Kidney glomerular epithelial cell (primary cell): ENCODE measurements around the gene GBGT1.
"Not testable (repeated sequence)": the region's sequence is repeated elsewhere in the genome, so short reads cannot be mapped to it uniquely, and the experiment has no call there.

ENCODE experiments used
- DNase-seq: peaks from one replicate; lab custom pipeline; 2025; lab: John Stamatoyannopoulos, UW

GBGT1 gene

DNA sequence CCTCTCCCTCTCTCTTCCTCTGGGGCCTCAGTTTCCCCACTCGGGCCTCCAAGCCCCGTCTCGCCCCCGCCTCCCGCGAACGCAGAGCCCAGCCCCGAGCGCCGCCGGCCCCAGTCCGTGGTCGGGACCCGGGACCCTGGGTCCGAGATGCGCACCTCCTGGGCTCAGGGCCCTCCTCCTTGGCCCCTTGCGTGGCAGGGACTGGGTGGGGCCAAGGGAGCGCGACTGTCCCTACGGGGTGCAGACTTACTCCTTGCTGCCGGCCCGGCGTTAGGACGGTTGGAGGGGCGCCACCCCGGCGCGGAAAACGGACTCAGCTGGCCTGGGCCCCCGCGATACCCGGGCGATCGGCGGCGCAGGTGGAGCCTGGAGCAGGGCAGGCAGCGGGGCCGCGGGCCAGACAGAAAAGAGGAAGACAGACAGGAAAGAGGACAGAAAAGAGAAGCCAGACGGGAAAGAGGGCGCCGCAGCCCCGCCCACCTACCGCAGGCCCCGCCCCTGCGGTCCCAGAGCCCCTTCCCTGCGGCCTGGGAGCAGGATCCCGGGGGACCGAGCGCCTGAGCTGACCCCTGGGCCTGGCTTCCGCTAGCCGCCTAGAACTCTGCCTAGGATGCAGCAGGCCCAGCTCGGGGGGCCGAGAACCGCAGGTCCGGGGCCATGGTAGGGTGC lies at the start of gene GBGT1:
GBGT1 (minus strand) TSS at position 411 of the 669 bp plus-strand sequence. CDS start 1,502 bp downstream, outside the sequence.
- DNase-seq, result peak; percentile 21

DNA sequence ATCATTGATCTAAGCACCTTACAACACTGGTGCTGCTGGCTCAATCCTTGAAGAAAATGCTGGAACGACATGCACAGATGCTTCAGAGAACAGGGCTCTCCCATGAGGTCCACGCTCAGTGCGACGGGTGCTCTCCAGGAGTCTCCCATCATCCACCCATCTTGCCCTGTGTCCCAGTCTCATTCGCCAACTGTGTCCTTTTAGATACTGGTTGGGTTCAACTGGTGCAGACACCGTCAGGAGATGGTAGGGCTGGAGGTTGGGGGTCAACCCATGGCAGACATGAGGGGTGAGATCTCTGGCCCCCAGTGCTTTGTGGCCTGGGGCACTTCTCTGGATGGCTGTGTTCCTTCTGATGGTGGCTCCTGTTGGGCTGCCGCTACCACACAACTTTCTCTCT lies 46.9 kb upstream of the GBGT1 start:
- DNase-seq, result no peak

GRCh38 chr9:133210202-133210532 lies 46.5 kb upstream of the GBGT1 start:
- DNase-seq, result no peak

DNA sequence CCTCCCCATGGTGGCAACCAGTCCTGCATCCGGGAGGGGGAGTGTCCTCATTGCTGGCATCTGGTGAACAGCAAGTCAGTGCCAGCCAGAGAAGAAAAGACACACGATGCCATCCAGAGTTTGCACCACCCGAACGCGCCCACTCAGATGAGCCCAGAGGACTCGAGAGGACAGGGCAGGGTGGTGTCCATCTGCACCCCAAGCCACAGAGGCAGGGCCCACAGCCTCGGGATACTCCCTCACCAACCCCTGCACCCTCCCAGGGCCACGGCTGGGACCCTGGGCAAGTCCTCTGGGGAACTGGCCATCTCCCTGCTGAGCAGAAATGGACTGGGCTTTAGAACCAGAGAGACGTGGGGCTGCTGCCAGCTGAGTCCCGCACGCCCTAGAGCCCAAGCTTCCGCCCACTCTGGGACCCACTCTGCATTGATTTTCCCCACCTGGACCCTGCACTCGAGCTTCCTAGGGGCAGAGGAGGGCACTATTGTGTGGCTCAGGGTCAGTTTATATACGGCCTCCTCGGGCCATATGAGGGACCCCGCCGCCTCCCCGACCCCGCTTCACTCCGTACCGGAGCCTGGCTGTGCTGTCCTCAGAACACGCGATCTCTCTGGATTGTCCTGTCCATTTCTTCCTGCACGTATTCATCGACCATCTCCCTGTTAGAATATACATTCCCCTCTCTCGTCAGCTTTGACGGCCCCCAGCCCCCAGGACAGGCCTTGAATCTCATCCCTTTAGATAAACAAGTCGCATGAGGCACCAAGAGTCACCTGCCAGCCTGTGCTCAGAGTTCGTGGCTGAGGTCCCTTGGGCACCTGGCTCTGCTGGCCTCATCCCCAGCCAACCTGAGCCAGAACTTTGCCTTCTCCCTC lies 45.9 kb upstream of the GBGT1 start:
- not testable (repeated sequence) for DNase-seq

GRCh38 chr9:133208880-133209300 lies 45.2 kb upstream of the GBGT1 start, which contains the start of gene OBP2B:
Gene OBP2B, minus strand, starts transcription at chr9:133209250. Its CDS starts 51 bp downstream, at chr9:133209199.
- not testable (repeated sequence) for DNase-seq

DNA sequence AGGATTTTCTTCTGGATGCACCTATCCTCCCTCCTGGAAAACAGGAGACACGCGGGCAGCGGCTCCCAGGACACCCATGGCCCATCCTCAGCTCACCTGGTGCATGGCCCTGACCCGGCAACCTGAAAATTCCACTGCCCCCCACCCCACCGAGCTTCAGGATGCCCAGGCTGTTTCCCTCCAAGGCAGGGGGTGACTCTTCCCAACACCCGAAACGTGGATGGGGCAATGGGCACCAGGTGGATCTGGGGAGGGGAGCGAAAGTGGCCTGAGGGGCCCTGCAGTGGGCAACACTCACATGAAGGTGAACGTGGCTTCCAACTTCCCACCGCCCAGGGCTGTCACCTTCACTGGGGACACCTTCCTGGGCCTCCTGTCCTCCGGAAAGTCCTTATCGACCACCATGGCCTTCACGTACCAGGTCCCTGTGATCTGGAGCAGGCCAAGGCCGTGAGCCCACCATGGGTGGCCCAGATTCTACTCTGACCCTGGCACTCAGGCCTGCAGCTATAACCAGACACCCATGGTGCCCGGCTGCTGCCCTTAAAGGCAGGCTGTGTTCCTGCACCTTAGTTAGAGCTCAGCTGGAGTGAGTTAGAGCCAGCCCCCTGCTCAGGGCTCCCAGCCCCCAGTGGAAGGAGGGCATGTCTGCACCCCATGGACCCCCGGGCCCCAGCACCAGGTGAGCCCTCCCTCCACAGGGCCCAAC lies 44.6 kb upstream of the GBGT1 start:
- DNase-seq, result not testable (repeated sequence)

GRCh38 chr9:133207540-133208170 lies 43.9 kb upstream of the GBGT1 start:
- no peak for DNase-seq

GRCh38 chr9:133207021-133207531 lies 43.4 kb upstream of the GBGT1 start:
- DNase-seq, result no peak

GRCh38 chr9:133205996-133206931 lies 42.5 kb upstream of the GBGT1 start:
- DNase-seq, result no peak

DNA sequence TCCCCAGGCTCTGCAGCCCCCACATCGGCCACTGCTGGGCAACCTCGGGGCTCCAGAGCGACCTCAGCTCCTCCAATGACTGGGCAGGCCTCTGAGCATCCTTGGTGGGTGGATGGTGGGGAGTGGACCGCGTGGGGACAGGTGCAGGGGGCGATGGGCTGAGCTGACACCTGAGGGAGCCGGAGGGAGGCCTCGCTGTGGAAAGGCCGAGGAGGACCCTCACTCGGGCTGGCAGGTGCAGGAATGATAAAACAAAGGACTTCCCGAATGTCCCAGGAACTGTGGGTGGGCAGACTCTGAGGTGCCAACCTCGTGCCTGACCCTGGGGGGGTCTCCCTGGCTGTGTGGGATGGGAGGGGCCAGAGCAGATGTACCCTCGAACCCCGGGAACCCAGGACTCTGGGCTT lies 41.8 kb upstream of the GBGT1 start:
- not testable (repeated sequence) for DNase-seq

GRCh38 chr9:133204993-133205336 lies 41.3 kb upstream of the GBGT1 start:
- no peak for DNase-seq

DNA sequence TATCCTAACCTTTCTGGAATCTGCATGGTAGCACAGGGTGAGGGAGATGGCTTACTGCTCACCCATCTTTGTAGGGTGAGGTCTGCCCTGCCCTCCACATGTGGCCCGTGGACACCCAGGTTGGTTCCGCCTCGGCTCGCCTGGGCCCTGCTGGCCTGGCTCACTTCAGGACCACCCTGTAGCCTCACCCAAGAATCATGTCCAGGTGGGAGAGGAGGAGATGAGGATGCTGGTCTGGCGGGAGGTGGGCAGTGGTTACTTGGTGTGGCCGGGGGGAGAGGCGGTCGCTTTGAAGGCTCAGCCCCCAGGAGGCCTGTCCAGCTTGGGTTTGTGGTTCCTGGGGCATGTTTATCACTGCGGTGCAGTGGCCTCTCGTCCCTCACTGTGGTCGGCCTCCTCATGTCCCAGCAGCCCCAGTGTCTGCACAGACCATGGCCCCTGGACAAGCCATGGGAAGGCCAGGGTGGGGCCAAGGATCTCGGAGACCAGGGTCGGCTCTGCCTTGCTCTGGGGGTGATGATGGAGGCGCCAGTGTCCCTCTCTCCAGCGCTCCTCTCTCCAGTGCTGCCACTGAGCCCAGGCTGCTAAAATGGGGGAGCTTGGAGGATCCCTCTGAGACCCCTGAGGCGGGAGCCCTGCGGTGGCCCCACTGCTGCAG lies 40.8 kb upstream of the GBGT1 start:
- DNase-seq, result no peak

DNA sequence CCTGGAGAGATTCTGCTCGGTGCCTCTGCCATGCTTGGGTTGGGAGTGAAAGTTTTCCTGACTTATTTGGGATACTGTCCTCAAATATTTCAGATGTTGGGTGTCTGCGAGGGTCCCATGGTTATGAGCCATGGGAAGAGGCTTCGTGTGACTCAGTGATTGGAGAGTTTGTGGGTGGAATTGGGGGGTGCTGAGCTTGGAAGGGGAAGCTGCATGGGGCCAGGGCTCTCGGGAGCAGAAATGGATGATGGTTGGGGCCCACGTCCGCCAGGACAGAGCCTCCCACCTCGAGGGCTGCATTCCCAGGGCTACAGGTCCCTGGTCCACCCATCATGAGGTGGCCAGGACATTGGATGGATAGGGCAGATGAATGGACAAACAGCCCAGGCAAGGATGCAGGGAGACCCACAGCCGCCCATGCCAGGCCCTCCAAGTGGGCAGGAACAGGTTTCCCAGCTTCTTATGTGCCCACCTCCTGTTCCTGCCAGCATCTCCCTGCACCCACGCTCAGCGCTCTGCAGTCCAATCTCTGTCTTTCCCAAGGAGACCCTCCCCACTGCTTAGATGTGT lies 39.9 kb upstream of the GBGT1 start:
- DNase-seq, result no peak

GRCh38 chr9:133202688-133203453 lies 39.2 kb upstream of the GBGT1 start:
- DNase-seq, result no peak

DNA sequence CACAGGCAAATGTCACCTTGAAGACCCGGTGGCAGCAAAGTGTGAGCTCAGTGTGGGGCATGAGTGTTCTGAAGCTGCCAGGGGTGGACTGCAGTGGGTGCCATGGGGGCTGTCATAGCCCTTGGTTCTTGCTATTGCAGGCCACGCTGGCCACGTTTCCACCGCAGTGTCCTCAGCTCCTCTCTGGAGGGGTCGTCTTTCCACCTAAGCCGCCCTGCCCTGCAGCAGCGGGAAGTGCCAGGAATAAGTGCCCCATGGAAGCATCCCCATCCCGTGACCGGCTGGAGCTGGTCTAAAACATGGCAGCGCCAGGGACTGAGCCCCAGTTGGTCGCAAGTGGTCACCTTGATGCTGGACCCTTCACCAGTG lies 38.4 kb upstream of the GBGT1 start:
- no peak for DNase-seq

- DNase-seq, result no peak
These were observed 37.9 kb upstream of the GBGT1 start for GRCh38 chr9:133201424-133202144.

DNA sequence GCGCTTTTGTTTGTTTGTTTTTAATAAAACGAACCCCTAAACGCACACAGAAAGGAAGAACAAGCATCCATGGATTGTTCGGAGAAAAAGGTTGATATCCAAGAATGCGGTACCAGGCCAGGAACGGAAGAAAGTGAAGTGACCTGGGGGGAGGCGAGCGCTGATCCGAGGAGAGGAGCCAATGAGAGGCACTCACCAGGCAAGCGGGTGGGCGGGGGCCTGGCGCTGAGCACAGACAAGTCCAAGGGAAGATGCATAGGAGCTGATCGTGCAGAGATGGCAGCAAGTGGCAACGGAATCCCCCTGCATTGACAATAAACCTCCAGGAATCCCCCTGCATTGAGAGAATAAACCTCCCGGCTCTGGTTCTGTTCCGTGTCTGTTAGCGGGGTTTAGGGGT lies 36.9 kb upstream of the GBGT1 start:
- no peak for DNase-seq

- no peak for DNase-seq
These were observed 36.1 kb upstream of the GBGT1 start for GRCh38 chr9:133199648-133200321.
